ENCODE data around the gene PRODH.
"Not testable (repeated sequence)": the region's sequence is repeated elsewhere in the genome, so short reads cannot be mapped to it uniquely, and the experiment has no call there.

Gene PRODH

GRCh38 chr22:18911535-18911934 lies 24.6 kb downstream of the PRODH start:
- DNase-seq (ENCODE audit: low read depth in 2 of 3, low spot score in 2 of 3) = not testable (repeated sequence)

- DNase-seq (ENCODE audit: low read depth in 2 of 3, low spot score in 2 of 3) = no peak
These were observed 26.5 kb downstream of the PRODH start for GRCh38 chr22:18909556-18909955.

GRCh38 chr22:18906896-18907295 lies 29.2 kb downstream of the PRODH start:
- DNase-seq (ENCODE audit: low read depth in 2 of 3, low spot score in 2 of 3) = no peak

- not testable (repeated sequence) for DNase-seq (ENCODE audit: low read depth in 2 of 3, low spot score in 2 of 3)
These were observed 29.7 kb downstream of the PRODH start for GRCh38 chr22:18906410-18906745.

DNA sequence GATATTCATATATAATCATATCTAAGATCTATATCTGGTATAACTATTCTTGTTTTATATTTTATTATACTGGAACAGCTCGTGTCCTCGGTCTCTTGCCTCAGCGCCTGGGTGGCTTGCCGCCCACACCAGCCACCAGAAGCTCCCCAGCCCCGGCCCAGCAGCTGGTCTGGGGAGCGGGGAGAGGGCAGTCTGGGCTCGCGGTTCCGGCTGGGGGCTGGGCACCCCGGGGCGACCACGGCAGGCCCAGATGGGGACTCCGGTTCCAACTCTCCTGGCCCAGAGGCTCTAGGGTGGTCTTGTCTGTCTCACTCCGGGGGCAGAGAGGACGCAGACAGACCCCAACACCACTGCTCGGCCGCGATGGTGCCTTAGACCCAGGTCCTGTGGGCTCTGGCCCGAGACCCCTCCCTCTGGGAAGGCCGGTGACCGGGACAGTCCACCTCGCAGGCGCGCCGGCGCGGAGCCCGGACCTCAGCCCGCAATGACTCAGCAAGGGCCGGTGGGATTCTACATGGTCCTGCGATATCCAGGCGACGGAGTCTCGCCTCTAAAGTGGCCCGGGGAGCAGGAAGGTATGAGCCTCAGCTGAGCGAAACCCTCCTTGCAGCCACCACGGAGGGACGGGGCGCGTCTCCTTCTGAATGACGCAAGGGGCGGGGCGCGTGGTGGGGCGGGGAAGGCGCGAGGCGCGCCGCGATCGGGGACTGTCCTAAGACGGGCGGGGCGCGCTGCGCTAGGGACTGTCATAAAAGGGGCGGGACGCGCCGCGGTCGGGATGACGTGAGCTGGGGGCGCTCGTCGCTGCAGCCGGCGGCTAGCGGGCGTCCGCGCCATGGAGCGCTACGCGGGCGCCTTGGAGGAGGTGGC lies 30.3 kb downstream of the PRODH start, which contains the start of gene DGCR6:
TSS of gene DGCR6 (plus strand) at position 781 of the 870 bp plus-strand sequence. CDS start at position 836, 55 bp downstream.
- DNase-seq (ENCODE audit: low read depth in 2 of 3, low spot score in 2 of 3) = no peak

- not testable (repeated sequence) for DNase-seq (ENCODE audit: low read depth in 2 of 3, low spot score in 2 of 3)
These were observed 39.9 kb downstream of the PRODH start for GRCh38 chr22:18896037-18896657.

DNA sequence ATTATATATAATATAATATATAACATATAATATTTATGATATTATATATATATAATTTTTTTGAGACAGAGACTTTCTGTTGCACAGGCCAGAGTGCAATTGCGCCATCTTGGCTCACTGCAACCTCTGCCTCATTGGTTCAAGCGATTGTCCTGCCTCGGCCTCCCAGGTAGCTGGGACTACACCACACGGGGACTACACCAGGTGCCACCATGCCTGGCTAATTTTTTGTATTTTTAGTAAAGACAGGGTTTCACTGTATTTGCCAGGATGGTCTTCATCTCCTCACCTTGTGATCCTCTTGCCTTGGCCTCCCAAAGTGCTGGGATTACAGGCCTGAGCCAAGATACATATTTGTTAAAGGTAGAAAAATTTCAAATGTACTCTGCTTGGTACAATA lies 42.3 kb downstream of the PRODH start:
- not testable (repeated sequence) for DNase-seq (ENCODE audit: low read depth in 2 of 3, low spot score in 2 of 3)

GRCh38 chr22:18890510-18891192 lies 45.4 kb downstream of the PRODH start:
- not testable (repeated sequence) for DNase-seq (ENCODE audit: low read depth in 2 of 3, low spot score in 2 of 3)

- DNase-seq (ENCODE audit: low read depth in 2 of 3, low spot score in 2 of 3) = no peak
These were observed 48.0 kb downstream of the PRODH start for GRCh38 chr22:18888115-18888514.

GRCh38 chr22:18884465-18884864 lies 51.6 kb downstream of the PRODH start:
- DNase-seq (ENCODE audit: low read depth in 2 of 3, low spot score in 2 of 3) = not testable (repeated sequence)

- DNase-seq (ENCODE audit: low read depth in 2 of 3, low spot score in 2 of 3) = peak; percentile 10 to 31 (median 14)
These were observed 54.8 kb downstream of the PRODH start for GRCh38 chr22:18881260-18881659.
